C4-2B (cell line): ENCODE data around the gene FOXP1.

Experiments used
- H3K27ac ChIP-seq: fragments of 450-650 bp; 2 replicates; pipeline ENCODE4 v1.5.1; 2017
- ZFX ChIP-seq: fragments of 450-650 bp; IDR thresholded peaks from 2 replicates; pipeline ENCODE4 v1.6.1; 2017
- TF ChIP-seq, protein P1 (sequence below): fragments of 450-650 bp; conservative IDR thresholded peaks from 2 replicates; pipeline ENCODE4 v1.5.1; 2017; ENCODE audit warnings: mild to moderate bottlenecking

The FOXP1 gene

DNA sequence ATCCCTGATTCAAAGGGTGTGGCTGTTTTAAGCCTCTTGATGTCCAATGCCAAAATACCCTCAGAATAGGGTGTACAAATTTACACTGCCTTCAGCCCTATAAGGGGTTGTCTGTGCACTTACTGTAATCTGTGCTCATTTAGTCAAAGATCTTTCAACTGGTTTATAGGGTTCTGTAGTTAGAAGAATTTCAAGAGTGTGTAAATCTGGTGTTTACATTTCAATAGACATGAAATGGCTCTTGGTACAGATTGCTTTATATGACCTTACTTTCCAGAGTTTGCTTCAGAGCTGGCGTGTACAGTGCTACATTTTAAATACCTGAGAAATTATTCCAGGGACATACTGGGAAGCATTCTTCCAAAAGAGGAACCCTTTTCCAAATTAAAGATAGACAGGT is 399.3 kb downstream of the FOXP1 start:
- no peak for TF ChIP-seq ZFX
- TF ChIP-seq, protein P1, sequence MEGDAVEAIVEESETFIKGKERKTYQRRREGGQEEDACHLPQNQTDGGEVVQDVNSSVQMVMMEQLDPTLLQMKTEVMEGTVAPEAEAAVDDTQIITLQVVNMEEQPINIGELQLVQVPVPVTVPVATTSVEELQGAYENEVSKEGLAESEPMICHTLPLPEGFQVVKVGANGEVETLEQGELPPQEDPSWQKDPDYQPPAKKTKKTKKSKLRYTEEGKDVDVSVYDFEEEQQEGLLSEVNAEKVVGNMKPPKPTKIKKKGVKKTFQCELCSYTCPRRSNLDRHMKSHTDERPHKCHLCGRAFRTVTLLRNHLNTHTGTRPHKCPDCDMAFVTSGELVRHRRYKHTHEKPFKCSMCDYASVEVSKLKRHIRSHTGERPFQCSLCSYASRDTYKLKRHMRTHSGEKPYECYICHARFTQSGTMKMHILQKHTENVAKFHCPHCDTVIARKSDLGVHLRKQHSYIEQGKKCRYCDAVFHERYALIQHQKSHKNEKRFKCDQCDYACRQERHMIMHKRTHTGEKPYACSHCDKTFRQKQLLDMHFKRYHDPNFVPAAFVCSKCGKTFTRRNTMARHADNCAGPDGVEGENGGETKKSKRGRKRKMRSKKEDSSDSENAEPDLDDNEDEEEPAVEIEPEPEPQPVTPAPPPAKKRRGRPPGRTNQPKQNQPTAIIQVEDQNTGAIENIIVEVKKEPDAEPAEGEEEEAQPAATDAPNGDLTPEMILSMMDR: no peak

DNA sequence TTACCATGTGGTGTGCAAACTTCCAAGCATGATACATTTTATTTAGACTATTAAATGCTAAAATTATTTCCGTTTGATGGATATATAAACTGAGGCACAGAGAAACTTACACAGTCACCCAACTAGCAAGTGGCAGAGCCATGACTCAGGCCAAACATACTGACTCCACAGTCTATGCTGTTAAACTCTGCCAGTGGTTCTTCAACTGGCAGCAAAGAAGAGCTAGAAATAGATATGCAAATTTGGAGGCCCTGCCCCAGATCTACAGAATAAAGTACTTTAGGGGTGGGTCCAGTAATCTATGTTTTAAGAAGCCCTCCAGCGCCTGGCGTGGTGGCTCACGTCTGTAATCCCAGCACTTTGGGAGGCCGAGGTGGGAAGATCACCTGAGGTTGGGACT is 400.0 kb downstream of the FOXP1 start:
- TF ChIP-seq, protein P1: no peak
- no peak for TF ChIP-seq ZFX

More for the DNA sequence above, 399.3 kb downstream of the FOXP1 start:
- no peak overlapping the region for H3K27ac ChIP-seq

DNA sequence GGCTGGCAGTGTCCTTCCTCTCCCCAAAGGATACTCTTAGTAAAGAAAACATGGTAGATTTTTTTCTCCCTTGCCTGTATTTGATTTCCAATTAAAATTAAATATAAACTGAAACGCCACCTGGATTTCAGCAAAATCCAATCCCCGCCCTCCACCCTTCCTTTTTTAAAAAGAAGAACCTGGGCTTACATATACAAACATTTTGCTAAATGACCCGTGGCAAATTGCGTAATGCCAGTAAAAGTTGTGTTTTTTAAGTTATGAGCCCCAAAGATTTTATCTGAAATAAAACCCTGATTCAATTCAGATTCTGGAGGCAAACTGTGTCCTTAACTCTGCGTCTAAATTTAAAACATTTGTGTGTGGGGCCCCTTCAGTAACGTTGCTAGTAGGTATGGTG is 403.0 kb downstream of the FOXP1 start:
- H3K27ac ChIP-seq: no peak overlapping the region
- TF ChIP-seq, protein P1: no peak
- TF ChIP-seq ZFX: no peak

More for the DNA sequence above, 400.0 kb downstream of the FOXP1 start:
- H3K27ac ChIP-seq: no peak overlapping the region

DNA sequence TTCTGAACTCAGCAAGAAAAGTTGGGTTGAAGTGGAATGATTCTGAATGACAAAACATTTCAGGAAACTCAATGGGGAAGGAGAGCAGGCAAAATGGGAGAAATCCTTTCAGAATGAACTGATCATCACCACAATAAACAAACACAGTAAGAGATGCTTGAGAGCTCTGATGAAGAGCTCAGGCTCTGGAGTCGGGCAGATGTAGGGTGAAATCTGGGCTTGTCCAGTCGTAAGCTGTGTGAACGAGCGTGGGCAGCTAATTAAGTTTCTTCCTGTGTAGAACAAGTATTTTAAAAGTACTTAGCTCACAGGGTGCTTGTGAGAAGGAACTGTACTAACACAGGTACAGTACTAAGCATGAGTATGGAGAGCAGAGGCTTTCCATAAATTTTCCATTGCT is 406.2 kb downstream of the FOXP1 start:
- TF ChIP-seq, protein P1: no peak
- no peak for TF ChIP-seq ZFX
- no peak overlapping the region for H3K27ac ChIP-seq

DNA sequence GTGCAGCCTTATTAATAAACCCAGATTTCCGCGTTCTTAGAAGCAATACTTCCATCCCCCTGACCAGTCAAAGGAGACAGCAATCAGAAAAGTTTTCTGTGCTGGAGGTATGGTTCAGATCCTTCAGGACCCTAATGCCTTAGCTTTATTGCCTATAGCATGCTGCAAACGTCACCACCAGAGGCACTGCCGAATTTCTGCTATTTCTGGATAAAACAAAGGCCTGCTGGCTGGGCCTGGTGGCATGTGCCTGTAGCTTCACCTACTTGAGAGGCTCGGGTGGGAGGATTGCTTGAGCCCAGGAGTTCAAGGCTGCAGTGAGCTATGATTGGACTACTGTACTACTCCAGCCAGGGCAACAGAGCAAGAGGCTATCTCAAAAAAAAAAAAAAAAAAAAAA is 407.2 kb downstream of the FOXP1 start:
- H3K27ac ChIP-seq: no peak overlapping the region
- no peak for TF ChIP-seq ZFX
- TF ChIP-seq, protein P1: no peak

DNA sequence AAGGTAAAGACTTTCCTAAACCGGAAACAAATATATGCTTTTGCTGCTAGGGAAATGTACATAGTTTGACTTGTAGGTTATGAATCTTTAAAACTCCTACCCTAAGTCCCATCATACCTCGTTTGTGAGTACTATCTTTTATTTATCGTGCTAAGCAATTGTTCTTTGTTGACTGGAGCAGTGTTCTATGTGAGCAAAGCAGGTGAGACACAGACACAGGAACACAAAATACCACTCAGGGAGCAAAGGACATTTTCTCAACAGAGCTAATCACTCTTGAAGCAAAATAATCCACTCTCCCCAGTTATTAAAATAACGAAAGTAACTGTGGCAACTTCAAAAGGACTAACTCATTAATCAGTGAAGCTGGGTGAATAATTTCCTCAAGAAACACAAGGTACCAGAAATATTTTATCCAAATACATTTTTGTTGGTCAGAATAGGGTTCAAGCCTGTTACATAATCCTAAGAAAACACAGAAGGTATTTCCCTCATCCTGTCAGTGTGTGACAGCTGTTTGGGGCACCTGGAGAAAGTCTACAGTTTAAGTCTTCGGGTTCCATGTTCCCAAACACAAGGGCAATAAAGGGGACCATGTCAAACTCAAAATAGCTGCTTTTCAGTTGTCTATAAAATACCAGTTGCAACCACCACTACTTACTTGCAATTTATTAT is 407.7 kb downstream of the FOXP1 start:
- H3K27ac ChIP-seq: no peak overlapping the region
- TF ChIP-seq, protein P1: no peak
- TF ChIP-seq ZFX: no peak

DNA sequence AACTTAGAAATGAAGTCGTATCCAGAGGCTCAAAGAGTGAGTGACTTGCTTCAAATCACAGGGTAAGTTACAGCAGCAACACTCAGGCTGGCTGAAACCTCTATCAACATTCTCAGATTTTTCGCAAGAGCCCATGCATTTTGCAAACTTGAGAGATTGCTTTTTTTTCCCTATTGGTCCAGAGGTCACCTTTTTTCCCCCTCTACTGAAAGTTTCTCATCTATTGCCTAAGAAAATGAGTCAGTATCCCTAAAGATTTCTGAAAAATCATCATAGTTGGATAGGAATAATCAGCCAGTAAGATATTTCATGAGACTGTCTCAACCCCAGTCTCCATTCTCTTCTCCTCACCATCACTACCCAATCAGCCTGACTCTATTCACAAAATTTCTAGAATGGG is 410.6 kb downstream of the FOXP1 start:
- TF ChIP-seq, protein P1: no peak
- no peak for TF ChIP-seq ZFX
- no peak overlapping the region for H3K27ac ChIP-seq
